ENCODE results near the gene CMTM7.
A peak's percentile ranks its signal among the peaks of the same experiment; 100 is the strongest.

Gene CMTM7

DNA sequence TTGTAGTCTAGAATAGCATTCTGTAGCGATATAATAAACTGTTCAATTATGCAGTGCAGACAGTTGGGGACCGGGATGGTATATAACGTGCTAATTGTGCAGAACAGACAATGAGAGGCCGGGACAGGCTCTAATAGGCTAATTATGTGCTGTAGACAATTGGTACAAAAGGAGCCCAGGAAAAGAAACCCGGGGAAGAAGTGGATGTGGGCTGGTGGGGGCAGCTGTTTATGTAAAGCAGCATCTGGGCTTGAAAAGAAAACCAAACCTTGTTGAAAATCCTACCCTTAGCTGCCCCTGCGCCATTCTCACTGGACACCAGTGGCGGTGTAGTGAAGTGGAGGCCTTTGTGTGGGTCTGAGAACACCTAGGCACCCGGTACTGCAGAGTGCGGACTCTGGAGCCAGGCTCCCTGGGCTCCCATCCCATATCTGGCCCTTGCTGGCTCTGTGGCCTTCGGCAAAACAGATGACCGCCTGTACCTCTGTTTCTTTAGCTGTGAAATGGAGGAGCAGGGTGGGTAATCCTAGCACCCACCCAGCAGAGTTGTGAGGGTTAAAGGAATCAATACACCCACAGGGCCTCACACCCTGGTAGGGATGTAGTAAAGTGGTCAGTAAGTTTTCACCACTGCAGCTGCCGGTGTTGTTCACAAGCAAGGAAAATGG, 59.5 kb downstream of the CMTM7 start:
- Histone ChIP-seq H3K9me3 (ENCODE audit: control extremely low read depth in 1 of 5, control insufficient read depth in 4 of 5, insufficient read depth in 2 of 5, low read depth in 1 of 5, low read length in 4 of 5) (peaks cover 0 to 3% (median 1%) of the 10 kb centered on the region in 5 experiments), H3K4me3 (ENCODE audit: control insufficient read depth in 1 of 7, extremely low read depth in 1 of 7, insufficient read depth in 4 of 7, low read depth in 2 of 7, low read length in 6 of 7) (no peak overlapping the region), H3K27me3 (replicated peaks in 2 of 5; ENCODE audit: control insufficient read depth in 4 of 5, insufficient read depth in 5 of 5, low read length in 4 of 5) (no peaks in the 10 kb centered on the region), H3K36me3 (ENCODE audit: control insufficient read depth in 4 of 4, insufficient read depth in 4 of 4, low read length in 3 of 4) (peaks cover 12 to 84% (median 56%) of the 10 kb centered on the region in 4 experiments), H3K4me1 (ENCODE audit: control extremely low read depth in 1 of 4, control insufficient read depth in 4 of 4, insufficient read depth in 4 of 4, low read length in 3 of 4) (no peaks in the 10 kb centered on the region), H3K27ac (ENCODE audit: insufficient read depth in 1 of 2, low read depth in 1 of 2, low read length in 2 of 2, poor library complexity in 1 of 2, severe bottlenecking in 2 of 2) (peak overlapping the region in 1 of 2 experiments; percentile 28)
- POLR2A ChIA-PET: no interaction called here
- CTCF ChIA-PET: interaction anchor here (0.9 to 3.1 kb wide), 5 partner anchors 11 to 30 kb away, joined by 3 to 19 read pairs (median 10); no protein-coding TSS in a partner anchor
- 99% methylated on average over 10 of the region's 12 CpGs for WGBS (ENCODE audit: insufficient coverage)
- DNase-seq: no peak

GRCh38 chr3:32452009-32452408, 60.4 kb downstream of the CMTM7 start:
- Histone ChIP-seq H3K27ac (ENCODE audit: insufficient read depth in 1 of 2, low read depth in 1 of 2, low read length in 2 of 2, poor library complexity in 1 of 2, severe bottlenecking in 2 of 2) (peak overlapping the region in 1 of 2 experiments; percentile 2), H3K4me1 (ENCODE audit: control extremely low read depth in 1 of 4, control insufficient read depth in 4 of 4, insufficient read depth in 4 of 4, low read length in 3 of 4) (peaks cover 0 to under 1% (median 0%) of the 10 kb centered on the region in 4 experiments), H3K27me3 (replicated peaks in 2 of 5; ENCODE audit: control insufficient read depth in 4 of 5, insufficient read depth in 5 of 5, low read length in 4 of 5) (no peaks in the 10 kb centered on the region), H3K9me3 (ENCODE audit: control extremely low read depth in 1 of 5, control insufficient read depth in 4 of 5, insufficient read depth in 2 of 5, low read depth in 1 of 5, low read length in 4 of 5) (peaks cover 0 to 1% (median 0%) of the 10 kb centered on the region in 5 experiments), H3K4me3 (ENCODE audit: control insufficient read depth in 1 of 7, extremely low read depth in 1 of 7, insufficient read depth in 4 of 7, low read depth in 2 of 7, low read length in 6 of 7) (no peak overlapping the region), H3K36me3 (ENCODE audit: control insufficient read depth in 4 of 4, insufficient read depth in 4 of 4, low read length in 3 of 4) (peaks cover 12 to 89% (median 56%) of the 10 kb centered on the region in 4 experiments)
- CTCF ChIA-PET: interaction anchor here (0.7 to 0.9 kb wide), 2 partner anchors 18 to 31 kb away, joined by 3 read pairs; no protein-coding TSS in a partner anchor
- 100% methylated on average over 3 of the region's 4 CpGs for WGBS (ENCODE audit: insufficient coverage)
- POLR2A ChIA-PET: no interaction called here
- no peak for DNase-seq

DNA sequence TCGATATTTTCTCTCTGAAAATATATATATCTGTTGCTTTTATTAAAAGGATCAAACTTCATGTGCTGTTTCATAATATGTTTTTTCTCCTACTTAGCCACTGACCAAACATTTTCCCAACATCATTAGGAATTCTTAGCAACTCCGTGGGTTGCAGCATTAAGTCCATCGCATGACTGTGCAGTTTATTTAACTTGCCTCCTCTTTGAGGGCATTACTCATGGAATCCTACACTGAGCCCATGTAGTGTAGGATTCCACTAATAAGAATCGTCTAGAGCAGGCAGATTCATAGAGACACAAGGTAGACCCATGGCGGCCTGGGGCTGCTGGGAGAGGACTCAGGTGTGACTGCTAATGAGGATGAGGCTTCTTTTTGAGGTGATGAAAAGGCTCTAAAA, 61.7 kb downstream of the CMTM7 start:
- Histone ChIP-seq H3K4me1 (ENCODE audit: control extremely low read depth in 1 of 4, control insufficient read depth in 4 of 4, insufficient read depth in 4 of 4, low read length in 3 of 4) (peaks cover 4 to 13% (median 9%) of the 10 kb centered on the region in 4 experiments), H3K4me3 (ENCODE audit: control insufficient read depth in 1 of 7, extremely low read depth in 1 of 7, insufficient read depth in 4 of 7, low read depth in 2 of 7, low read length in 6 of 7) (no peak overlapping the region), H3K9me3 (ENCODE audit: control extremely low read depth in 1 of 5, control insufficient read depth in 4 of 5, insufficient read depth in 2 of 5, low read depth in 1 of 5, low read length in 4 of 5) (no peaks in the 10 kb centered on the region), H3K27ac (ENCODE audit: insufficient read depth in 1 of 2, low read depth in 1 of 2, low read length in 2 of 2, poor library complexity in 1 of 2, severe bottlenecking in 2 of 2) (no peak overlapping the region), H3K27me3 (replicated peaks in 2 of 5; ENCODE audit: control insufficient read depth in 4 of 5, insufficient read depth in 5 of 5, low read length in 4 of 5) (no peaks in the 10 kb centered on the region), H3K36me3 (ENCODE audit: control insufficient read depth in 4 of 4, insufficient read depth in 4 of 4, low read length in 3 of 4) (peaks cover 9 to 82% (median 51%) of the 10 kb centered on the region in 4 experiments)
- POLR2A ChIA-PET: no interaction called here
- WGBS (ENCODE audit: insufficient coverage): 94% methylated on average over 4 of the region's 5 CpGs
- CTCF ChIA-PET: interaction anchor here (5.1 kb wide), 1 partner anchor 15 kb away, joined by 31 read pairs; no protein-coding TSS in a partner anchor
- no peak for DNase-seq

DNA sequence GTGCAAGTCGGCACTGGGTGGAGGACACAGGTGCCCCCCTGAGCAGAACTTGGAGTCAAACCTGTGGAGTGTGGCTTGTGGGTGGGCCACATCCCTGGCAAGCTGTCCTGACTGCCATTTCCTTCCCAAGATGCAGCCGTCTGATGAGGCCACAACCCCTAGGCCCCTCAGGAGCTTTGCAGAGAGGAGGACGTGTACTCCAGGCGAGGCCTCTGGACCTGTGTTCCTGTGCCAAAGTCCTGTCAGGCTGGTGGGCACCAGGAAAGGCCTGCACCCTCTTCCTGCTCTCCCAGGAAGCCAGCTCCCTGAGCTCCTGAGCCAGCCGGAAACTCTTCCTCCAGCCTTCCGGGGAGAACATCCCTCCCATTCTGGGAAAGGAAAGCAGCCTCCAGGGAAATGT, 62.5 kb downstream of the CMTM7 start:
- DNase-seq: no peak
- Histone ChIP-seq H3K4me3 (ENCODE audit: control insufficient read depth in 1 of 7, extremely low read depth in 1 of 7, insufficient read depth in 4 of 7, low read depth in 2 of 7, low read length in 6 of 7) (no peak overlapping the region), H3K27me3 (replicated peaks in 2 of 5; ENCODE audit: control insufficient read depth in 4 of 5, insufficient read depth in 5 of 5, low read length in 4 of 5) (no peaks in the 10 kb centered on the region), H3K4me1 (ENCODE audit: control extremely low read depth in 1 of 4, control insufficient read depth in 4 of 4, insufficient read depth in 4 of 4, low read length in 3 of 4) (peaks cover 4 to 15% (median 14%) of the 10 kb centered on the region in 4 experiments), H3K27ac (ENCODE audit: insufficient read depth in 1 of 2, low read depth in 1 of 2, low read length in 2 of 2, poor library complexity in 1 of 2, severe bottlenecking in 2 of 2) (no peak overlapping the region), H3K9me3 (ENCODE audit: control extremely low read depth in 1 of 5, control insufficient read depth in 4 of 5, insufficient read depth in 2 of 5, low read depth in 1 of 5, low read length in 4 of 5) (no peaks in the 10 kb centered on the region), H3K36me3 (ENCODE audit: control insufficient read depth in 4 of 4, insufficient read depth in 4 of 4, low read length in 3 of 4) (peaks cover 9 to 75% (median 44%) of the 10 kb centered on the region in 4 experiments)
- ChIA-PET POLR2A (no interaction called here), CTCF (interaction anchor here (0.9 to 5.1 kb wide), 5 partner anchors 15 to 33 kb away, joined by 3 to 31 read pairs (median 6); no protein-coding TSS in a partner anchor)
- 87% methylated on average over 6 of the region's 6 CpGs for WGBS (ENCODE audit: insufficient coverage)

GRCh38 chr3:32454731-32455608, 63.3 kb downstream of the CMTM7 start:
- H3K9me3 ChIP-seq (ENCODE audit: control extremely low read depth in 1 of 5, control insufficient read depth in 4 of 5, insufficient read depth in 2 of 5, low read depth in 1 of 5, low read length in 4 of 5): no peaks in the 10 kb centered on the region
- no peak overlapping the region for H3K4me3 ChIP-seq (ENCODE audit: control insufficient read depth in 1 of 7, extremely low read depth in 1 of 7, insufficient read depth in 4 of 7, low read depth in 2 of 7, low read length in 6 of 7)
- H3K4me1 ChIP-seq (ENCODE audit: control extremely low read depth in 1 of 4, control insufficient read depth in 4 of 4, insufficient read depth in 4 of 4, low read length in 3 of 4): peaks cover 4 to 24% (median 22%) of the 10 kb centered on the region in 4 experiments
- peaks cover 9 to 66% (median 36%) of the 10 kb centered on the region in 4 experiments for H3K36me3 ChIP-seq (ENCODE audit: control insufficient read depth in 4 of 4, insufficient read depth in 4 of 4, low read length in 3 of 4)
- no peaks in the 10 kb centered on the region for H3K27me3 ChIP-seq (replicated peaks in 2 of 5; ENCODE audit: control insufficient read depth in 4 of 5, insufficient read depth in 5 of 5, low read length in 4 of 5)
- no peak for DNase-seq
- ChIA-PET POLR2A (no interaction called here), CTCF (interaction anchor here (0.8 to 5.1 kb wide), 7 partner anchors 11 to 30 kb away, joined by 3 to 31 read pairs (median 5); no protein-coding TSS in a partner anchor)
- no peak overlapping the region for H3K27ac ChIP-seq (ENCODE audit: insufficient read depth in 1 of 2, low read depth in 1 of 2, low read length in 2 of 2, poor library complexity in 1 of 2, severe bottlenecking in 2 of 2)
- WGBS (ENCODE audit: insufficient coverage): 94% methylated on average over 11 of the region's 15 CpGs

- ChIA-PET CTCF (interaction anchor here (0.8 to 5.1 kb wide), 9 partner anchors 12 to 55 kb away, joined by 3 to 31 read pairs (median 4); no protein-coding TSS in a partner anchor), POLR2A (no interaction called here)
- Histone ChIP-seq H3K4me1 (ENCODE audit: control extremely low read depth in 1 of 4, control insufficient read depth in 4 of 4, insufficient read depth in 4 of 4, low read length in 3 of 4) (peaks cover 4 to 32% (median 31%) of the 10 kb centered on the region in 4 experiments), H3K27ac (ENCODE audit: insufficient read depth in 1 of 2, low read depth in 1 of 2, low read length in 2 of 2, poor library complexity in 1 of 2, severe bottlenecking in 2 of 2) (peak overlapping the region in 1 of 2 experiments; percentile 38), H3K27me3 (replicated peaks in 2 of 5; ENCODE audit: control insufficient read depth in 4 of 5, insufficient read depth in 5 of 5, low read length in 4 of 5) (no peaks in the 10 kb centered on the region), H3K36me3 (ENCODE audit: control insufficient read depth in 4 of 4, insufficient read depth in 4 of 4, low read length in 3 of 4) (peaks cover 6 to 58% (median 31%) of the 10 kb centered on the region in 4 experiments), H3K9me3 (ENCODE audit: control extremely low read depth in 1 of 5, control insufficient read depth in 4 of 5, insufficient read depth in 2 of 5, low read depth in 1 of 5, low read length in 4 of 5) (no peaks in the 10 kb centered on the region), H3K4me3 (ENCODE audit: control insufficient read depth in 1 of 7, extremely low read depth in 1 of 7, insufficient read depth in 4 of 7, low read depth in 2 of 7, low read length in 6 of 7) (no peak overlapping the region)
- no peak for DNase-seq
- 96% methylated on average over 15 of the region's 15 CpGs for WGBS (ENCODE audit: insufficient coverage)
These were observed 64.2 kb downstream of the CMTM7 start for GRCh38 chr3:32455609-32456428.

All from common myeloid progenitor, CD34-positive (primary cell).